HG02588 (cell line): ENCODE results near the gene GPR107.
"Not testable (repeated sequence)": the region's sequence is repeated elsewhere in the genome, so short reads cannot be mapped to it uniquely, and the experiment has no call there.

Experiments used
- ATAC-seq: cut with Tn5 transposase; IDR thresholded peaks from one replicate; pipeline ENCODE4 v1.9.1; 2021; ENCODE audit warnings: mild to moderate bottlenecking, moderate library complexity; ENCODE audit not compliant: unreplicated experiment

Gene GPR107

DNA sequence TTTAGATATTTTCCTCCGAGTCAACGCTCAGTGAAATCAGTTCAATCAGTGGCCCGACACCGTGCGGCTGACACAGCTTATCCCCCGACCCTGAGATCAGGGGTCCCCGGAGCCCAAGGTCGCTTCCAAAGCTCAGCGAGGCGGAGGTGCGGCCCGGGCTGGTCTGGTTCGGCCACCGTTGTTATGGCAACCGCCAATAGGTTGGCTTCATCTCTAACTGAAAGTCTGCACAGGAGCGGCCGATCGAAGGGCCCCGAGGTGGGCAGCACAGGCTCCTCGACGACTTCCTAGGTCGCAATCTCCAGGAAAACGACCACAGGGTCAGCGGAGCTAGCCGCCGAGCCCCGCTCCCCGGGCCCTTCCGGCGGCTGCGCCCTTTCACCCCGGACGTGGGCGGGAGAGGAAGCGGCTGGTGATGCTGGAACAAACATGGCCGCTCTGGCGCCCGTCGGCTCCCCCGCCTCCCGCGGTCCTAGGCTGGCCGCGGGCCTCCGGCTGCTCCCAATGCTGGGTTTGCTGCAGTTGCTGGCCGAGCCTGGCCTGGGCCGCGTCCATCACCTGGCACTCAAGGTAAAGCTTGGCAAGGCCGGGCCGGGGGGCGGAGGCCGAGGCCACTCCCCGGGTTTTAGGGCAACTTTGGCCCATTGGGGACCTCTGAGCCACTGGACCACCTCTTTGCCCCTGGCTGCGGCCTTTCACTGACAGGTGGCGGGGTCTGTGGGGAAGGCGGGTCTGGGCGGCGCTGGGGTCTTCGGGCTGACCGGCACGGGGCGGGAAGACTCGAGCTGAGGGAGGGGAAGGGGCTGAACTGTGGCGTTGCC, at the start of gene GPR107:
GPR107 (plus strand) TSS at position 403 of the 821 bp plus-strand sequence; CDS start at position 430, 27 bp downstream.
- peak; percentile 73 for ATAC-seq

DNA sequence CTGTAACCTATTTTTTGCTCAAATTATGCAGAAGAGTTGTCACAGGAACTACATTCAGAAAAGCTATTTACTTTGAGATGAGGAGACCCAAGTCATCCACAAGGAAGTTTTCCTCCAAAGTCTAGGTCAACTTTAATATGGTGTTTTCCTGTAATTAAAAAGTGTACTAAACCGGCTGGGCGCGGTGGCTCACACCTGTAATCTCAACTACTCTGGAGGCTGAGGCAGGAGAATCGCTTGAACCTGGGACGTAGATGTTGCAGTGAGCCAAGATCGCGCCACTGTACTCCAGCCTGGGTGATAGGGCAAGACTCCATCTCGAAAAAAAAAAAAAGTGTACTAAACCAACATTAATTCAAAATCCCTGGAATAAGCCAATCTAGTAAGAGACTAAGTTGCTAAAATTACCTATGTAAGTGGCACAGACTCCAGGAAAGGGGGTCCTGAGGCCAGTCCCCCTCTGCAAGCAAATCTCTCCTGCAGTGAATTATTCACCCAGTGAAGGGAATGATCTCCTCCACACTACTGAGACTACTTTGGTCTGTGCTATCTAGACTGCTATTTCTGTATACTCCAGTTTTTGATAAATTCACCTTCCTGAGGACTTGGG, 49.7 kb upstream of the GPR107 start:
- ATAC-seq: no peak

DNA sequence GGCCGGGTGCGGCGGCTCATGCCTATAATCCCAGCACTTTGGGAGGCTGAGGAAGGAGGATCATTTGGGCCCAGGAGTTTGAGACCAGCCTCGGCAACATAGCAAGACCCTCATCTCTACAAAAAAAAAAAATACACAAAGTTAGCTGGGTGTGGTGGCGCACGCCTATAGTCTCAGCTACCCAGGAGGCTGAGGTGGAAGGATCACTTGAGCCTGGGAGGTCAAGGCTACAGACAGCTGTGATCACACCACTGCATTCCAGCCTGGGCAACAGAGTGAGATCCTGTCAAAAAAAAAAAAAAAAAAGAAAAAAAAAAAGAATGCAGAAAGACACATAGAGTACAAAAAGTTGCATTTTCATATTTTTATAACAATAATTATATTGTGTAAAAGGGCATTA, 46.8 kb upstream of the GPR107 start:
- ATAC-seq: not testable (repeated sequence)

- ATAC-seq: no peak
These were observed 45.2 kb upstream of the GPR107 start for GRCh38 chr9:130008538-130008937.

GRCh38 chr9:130009546-130009945, 44.2 kb upstream of the GPR107 start:
- not testable (repeated sequence) for ATAC-seq

DNA sequence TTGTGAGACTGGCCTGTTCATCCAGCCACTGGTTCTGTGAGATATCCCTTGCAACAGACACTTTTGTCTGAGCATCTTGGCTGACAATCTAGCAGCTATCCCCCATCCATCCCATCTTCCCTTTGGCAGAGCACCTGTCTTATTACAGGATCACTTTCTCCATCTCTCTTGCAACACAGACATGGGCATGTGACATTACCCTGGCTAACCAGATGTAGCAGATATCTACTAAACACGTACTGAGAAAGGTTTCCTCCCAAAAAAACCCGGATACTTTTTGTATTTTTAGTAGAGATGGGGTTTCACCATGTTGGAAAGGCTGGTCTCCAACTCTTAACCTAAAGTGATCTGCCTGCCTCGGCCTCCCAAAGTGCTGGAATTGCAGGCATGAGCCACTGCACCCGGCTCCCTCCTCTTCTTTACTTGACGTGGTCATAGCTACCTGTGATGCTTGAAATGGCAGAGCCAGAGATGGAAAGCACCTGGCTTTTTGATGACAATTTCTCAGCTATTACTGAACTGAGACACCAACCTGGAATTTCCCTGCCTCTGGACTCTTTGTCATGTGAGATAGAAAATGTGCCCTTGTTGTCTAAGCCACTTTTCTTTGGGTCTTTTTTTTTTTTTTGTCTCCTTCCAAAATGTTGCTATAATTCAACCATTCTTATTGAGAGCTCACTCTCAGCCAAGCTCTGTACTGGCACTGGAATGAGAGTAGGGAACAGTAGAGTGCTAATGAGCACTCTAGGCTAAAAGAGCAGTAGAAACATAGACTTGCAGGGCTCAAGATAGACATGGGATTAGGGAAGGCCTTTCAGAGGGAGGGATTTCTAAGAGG, 43.3 kb upstream of the GPR107 start:
- ATAC-seq: peak; percentile 36

GRCh38 chr9:130013326-130013725, 40.4 kb upstream of the GPR107 start:
- no peak for ATAC-seq

GRCh38 chr9:130015353-130016019, 38.2 kb upstream of the GPR107 start:
- ATAC-seq: no peak

GRCh38 chr9:130017076-130017475, 36.6 kb upstream of the GPR107 start:
- no peak for ATAC-seq

GRCh38 chr9:130017510-130017909, 36.2 kb upstream of the GPR107 start:
- ATAC-seq: not testable (repeated sequence)

DNA sequence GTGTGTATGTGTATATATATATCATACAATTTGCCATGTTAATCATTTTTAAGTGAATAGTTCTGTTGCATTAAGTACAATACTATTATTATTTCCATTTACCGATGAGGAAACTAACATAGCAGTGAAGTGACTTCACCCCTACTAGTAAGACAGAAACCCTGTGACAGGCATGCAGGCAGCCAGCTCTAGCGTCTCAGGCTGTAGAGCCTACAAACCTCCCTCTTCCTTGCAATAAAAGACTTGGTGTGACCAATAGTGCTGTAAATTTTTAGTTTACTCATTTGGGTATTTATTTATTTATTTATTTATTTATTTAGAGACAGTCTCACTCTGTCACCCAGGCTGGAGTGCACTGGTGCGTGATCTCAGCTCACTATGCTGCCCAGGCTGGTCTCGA, 35.4 kb upstream of the GPR107 start:
- no peak for ATAC-seq

- ATAC-seq: no peak
These were observed 33.1 kb upstream of the GPR107 start for GRCh38 chr9:130020618-130021017.

- ATAC-seq: no peak
These were observed 32.6 kb upstream of the GPR107 start for GRCh38 chr9:130021123-130021522.

DNA sequence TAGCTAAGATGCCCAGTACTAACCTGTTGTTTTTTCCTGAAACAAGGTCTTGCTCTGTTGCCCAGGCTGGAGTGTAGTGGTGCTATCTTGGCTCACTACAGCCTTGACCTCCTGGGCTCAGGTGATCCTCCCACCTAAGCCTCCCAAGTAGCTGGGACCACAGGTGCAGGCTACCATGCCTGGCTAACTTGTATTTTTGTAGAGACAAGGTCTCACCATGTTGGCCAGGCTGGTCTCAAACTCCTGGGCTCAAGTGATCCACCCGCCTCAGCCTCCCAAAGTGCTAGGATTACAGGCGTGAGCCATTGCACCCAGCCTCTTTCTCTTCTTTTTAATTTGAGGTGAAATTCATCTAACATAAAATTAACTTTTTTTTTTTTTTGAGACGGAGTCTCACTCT, 31.9 kb upstream of the GPR107 start:
- ATAC-seq: not testable (repeated sequence)

DNA sequence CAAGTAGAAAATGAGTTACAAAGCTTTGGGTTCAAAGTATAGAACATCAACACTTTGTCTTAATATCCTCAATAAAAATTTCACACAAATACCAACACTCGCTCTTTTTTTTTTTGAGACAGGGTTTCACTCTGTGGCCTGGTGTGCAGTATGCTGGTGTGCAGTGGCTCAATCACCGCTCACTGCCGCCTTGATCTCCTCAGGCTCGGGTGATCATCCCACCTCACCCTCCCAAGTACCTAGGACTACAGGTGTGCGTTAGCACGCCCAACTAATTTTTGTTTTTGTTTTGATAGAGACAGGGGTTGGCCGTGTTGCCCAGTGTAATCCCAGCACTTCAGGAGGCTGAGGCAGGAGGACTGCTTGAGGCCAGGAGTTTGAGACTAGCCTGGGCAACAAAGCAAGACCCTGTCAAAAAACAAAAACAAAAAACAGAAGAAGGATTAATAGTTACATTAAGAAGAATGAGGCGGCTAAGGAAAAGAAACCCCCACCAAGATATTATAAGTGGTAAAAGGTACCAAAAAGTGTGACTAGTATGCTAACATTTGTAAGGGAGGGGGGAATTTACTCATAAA, 31.1 kb upstream of the GPR107 start:
- ATAC-seq: no peak

DNA sequence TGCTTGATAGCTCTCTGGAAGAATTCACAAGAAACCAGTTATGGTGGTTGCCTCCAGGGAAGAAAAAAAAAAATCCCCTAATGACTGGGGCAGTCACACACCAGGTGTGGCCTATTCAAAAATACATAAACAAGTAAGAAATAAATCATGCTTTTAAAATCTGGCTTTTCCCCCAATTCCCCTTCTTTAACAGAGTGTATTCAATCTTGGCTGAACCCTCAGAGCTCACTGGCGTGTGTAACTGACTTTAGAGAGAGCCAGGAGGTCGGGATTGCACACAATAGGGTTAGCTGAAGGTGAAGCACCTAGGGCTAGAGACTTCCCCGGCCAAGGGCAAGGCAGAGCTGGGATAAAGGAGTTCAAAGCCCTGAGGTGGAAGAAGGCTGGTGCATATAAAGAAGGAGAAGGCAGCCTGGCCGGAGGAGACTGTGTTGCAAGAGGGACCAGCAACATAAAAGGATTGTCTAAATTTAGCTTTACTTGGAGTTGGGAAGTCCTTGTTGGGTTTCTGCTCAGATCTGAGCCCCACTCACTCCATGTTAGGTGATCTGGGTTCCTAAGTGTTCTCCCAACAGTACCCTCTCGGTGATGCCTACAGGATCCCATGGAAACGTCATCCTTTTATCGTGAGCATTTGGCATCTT, 30.4 kb upstream of the GPR107 start:
- peak; percentile 39 for ATAC-seq

DNA sequence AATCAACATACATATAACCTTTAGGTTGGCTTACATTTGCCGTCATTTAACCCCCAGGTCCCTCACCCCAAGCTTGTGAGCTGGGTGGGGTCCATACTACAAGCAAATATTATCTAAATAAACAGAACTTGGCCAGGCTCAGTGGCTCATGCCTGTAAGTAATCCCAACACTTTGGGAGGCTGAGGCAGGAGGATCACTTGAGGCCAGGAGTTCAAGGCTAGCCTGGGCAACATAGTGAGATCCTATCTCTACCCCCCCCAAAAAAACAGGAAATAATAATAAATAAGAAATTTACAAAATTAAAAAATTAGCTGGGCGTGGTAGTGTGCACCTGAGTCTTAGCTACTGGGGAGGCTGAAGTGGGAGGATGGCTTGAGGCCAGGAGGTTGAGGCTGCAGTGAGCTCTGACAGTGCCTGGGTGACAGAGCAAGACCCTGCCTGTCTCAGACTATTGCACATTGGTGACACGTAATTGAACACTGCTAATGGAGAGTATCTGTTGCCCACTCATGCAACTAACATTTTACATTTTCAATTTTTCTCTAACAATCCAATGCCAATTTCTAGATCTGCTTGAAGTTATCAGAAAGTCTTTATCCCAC, 29.6 kb upstream of the GPR107 start:
- ATAC-seq: no peak

DNA sequence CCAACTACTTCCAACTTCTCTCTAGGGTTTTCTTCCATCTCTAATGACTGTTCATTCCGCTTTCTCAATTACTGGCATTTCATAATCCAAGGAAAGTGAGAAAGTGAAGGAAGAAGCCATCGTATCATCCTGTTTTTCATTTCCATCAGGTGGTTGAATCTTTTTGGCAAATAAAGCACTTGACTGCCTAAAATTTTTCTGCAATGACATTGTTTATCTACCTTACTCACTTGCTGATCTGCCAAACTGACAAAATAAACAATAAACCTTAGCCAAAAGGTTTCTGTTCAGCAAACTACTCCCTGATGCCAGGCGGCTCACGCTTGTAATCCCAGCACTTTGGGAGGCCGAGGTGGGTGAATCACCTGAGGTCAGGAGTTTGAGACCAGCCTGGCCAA, 29.1 kb upstream of the GPR107 start:
- ATAC-seq: no peak

GRCh38 chr9:130026583-130027340, 26.9 kb upstream of the GPR107 start:
- ATAC-seq: no peak
